OCI-LY3 (cell line): ENCODE results near the gene RASSF7.

Experiments
- EZH2phosphoT487 ChIP-seq: fragments of 200-600 bp; shearing (Covaris generic); IDR thresholded peaks from 2 replicates; pipeline ENCODE4 v1.6.1; 2018; ENCODE audit warnings: antibody characterized with exemption, mixed run types, low read depth
- TF ChIP-seq, protein P1 (sequence below): fragments of 200-600, 300-600 bp; sonication (generic); IDR thresholded peaks from 2 replicates; pipeline ENCODE4 v1.5.1; 2014; ENCODE audit warnings: antibody characterized with exemption, low read length, low read depth

DNA sequence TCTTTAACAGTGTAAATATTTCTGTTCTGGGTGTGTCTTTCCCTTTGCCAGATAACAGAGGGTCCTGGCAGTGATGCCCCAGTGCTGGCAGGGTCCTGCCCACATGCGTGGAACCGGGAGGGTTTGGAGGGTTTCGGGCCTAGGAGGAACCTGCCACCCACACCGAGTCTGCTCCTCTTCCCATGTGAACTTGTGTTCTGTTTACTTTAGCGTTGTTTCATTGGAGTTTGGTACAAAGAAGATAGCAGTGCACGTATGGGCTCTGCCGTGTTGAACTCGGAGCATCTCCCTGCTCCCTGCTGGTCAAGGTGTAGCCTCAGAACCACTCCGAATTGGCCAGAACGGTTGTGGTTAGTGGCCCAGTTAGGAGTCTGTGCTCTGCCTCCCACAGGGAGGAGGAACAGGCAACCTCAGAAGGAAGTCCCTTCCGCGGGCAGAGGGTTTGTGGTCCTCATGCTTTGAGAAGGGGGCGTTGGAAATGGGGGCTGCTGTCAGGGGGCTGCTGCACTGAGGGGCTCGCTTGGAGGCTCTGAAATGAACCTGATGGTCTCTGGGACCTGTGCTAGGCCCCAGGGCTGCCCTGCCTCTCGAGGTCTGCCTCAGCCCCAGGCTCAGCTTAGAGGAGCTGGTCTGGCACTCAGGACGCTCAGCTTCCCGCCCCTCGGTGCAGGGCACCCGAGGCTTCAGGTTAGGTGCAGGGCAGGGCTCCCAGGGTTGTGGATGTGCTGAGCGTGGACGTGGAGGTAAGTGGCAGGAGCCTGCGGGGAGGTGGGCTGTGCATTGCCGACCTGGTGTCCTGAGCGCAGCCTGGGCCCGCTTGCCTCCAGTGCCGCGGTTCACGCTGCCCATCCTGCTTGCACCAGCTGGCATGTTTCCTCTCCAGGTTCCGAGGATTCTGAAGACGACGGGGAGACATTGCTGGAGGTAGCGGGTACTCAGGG is 25.9 kb downstream of the RASSF7 start:
- TF ChIP-seq, protein P1, sequence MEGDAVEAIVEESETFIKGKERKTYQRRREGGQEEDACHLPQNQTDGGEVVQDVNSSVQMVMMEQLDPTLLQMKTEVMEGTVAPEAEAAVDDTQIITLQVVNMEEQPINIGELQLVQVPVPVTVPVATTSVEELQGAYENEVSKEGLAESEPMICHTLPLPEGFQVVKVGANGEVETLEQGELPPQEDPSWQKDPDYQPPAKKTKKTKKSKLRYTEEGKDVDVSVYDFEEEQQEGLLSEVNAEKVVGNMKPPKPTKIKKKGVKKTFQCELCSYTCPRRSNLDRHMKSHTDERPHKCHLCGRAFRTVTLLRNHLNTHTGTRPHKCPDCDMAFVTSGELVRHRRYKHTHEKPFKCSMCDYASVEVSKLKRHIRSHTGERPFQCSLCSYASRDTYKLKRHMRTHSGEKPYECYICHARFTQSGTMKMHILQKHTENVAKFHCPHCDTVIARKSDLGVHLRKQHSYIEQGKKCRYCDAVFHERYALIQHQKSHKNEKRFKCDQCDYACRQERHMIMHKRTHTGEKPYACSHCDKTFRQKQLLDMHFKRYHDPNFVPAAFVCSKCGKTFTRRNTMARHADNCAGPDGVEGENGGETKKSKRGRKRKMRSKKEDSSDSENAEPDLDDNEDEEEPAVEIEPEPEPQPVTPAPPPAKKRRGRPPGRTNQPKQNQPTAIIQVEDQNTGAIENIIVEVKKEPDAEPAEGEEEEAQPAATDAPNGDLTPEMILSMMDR, result no peak
- no peak for TF ChIP-seq EZH2phosphoT487
